HG03159 (cell line): ENCODE measurements around the gene PHTF1.
A peak's percentile ranks its signal among the peaks of the same experiment; 100 is the strongest.
"Not testable (repeated sequence)": the region's sequence is repeated elsewhere in the genome, so short reads cannot be mapped to it uniquely, and the experiment has no call there.

Experiments
- ATAC-seq: cut with Tn5 transposase; IDR thresholded peaks from one replicate; pipeline ENCODE4 v1.9.1; 2021; ENCODE audit warnings: mild to moderate bottlenecking, moderate library complexity; ENCODE audit not compliant: unreplicated experiment

Gene PHTF1

DNA sequence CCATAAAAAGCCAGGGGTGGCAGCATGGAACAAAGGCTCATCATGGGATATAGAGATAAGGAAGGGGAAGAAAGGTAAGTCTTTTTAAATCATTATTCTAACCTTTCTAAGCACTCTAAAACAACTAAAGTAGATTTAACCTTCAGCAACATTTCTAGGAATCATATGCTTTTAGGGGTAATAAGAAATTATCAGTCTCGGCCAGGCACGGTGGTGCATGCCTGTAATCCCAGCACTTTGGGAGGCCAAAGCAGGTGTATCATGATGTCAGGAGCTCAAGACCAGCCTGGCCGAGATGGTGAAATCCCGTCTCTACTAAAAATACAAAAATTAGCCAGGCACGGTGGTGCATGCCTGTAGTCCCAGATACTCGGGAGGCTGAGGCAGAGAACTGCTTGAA is 20.3 kb upstream of the PHTF1 start:
- no peak for ATAC-seq

- no peak for ATAC-seq
These were observed 18.3 kb upstream of the PHTF1 start for GRCh38 chr1:113777561-113777960.

GRCh38 chr1:113770031-113770430 is 10.7 kb upstream of the PHTF1 start:
- ATAC-seq, result no peak

- no peak for ATAC-seq
These were observed 10.3 kb upstream of the PHTF1 start for GRCh38 chr1:113769601-113769970.

GRCh38 chr1:113768916-113769600 is 9.8 kb upstream of the PHTF1 start:
- ATAC-seq, result no peak

GRCh38 chr1:113765306-113766230 is 6.3 kb upstream of the PHTF1 start:
- ATAC-seq, result no peak

- ATAC-seq, result no peak
These were observed 4.4 kb upstream of the PHTF1 start for GRCh38 chr1:113763661-113764060.

GRCh38 chr1:113761937-113762336 is 2.7 kb upstream of the PHTF1 start:
- no peak for ATAC-seq

DNA sequence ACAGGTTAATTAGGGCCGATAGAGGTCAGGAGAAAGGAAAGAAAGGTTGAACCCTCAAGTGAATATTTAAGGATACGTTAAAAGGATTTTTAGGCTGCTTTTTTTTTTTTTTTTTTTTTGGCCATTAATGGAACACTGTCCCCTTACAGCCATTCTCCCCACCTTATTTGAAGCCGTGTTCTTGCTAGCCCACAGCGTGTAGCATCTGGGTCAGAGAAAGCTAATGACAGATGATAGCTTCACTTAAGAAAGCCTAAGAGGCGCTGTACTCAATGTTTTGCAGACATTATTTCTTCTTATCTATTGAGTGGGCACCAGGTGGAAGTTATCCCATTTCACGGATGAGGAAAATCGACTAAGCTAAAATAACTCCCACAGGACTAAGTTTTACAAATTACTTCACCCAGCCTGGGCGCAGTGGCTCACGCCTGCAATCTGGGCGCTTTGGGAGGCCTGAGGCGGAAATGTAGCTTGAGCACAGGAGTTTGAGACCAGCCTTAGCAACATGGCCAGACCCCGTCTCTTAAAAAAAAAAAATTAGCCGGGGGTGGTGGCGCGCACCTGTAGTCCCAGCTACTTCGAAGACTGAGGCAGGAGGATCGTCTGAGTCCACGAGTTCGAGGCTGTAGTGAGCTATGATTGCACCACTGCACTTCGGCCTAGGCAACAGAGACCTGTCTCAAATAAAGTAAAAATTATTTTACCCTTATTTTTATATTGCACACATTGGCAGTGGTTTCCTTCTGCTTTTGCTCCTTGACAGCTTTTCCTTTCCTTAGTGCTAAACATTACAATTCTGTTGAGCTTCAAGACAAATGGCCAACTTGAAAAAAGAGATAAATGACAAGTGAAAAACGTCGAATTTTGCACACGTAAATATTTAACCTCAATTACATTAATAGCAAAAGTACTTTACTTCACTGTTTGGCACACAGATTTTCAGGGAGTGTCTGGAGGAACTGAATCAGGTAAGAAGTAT is 1.1 kb upstream of the PHTF1 start:
- no peak for ATAC-seq

GRCh38 chr1:113758631-113759332 is 504 bp downstream of the PHTF1 start:
- peak; percentile 50 for ATAC-seq

DNA sequence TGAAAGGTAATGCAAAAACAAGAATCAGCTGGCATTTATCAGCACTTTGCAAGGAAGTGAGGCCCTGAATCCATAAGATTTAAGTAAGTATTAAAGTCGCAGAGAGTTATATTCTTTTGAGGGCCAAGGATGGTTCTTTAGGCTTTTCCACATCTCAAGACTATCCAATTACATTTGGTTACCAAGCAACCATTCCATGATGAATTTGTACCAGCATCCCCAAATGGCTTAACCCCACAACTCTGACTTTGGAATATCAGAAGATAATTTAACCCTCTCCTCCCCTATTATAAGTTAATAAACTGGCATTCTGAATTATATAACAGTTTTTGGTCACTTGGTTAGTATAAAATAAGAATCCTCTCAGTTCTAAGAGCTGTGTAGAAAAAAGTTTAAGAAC is 2.8 kb downstream of the PHTF1 start:
- no peak for ATAC-seq

DNA sequence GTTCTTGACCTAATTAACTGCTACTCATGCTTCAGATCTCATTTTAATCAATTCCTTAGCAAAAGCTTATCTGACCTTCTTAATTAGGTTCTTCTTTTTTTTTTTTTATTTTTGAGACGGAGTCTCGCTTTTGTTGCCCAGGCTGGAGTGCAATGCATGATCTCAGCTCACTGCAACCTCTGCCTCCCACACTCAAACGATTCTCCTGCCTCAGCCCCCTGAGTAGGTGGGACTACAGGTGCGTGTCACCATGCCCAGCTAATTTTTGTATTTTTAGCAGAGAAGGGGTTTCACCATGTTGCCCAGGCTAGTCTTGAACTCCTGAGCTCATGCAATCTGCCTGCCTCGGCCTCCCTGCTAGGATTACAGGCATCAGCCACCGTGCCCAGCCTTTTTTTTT is 6.0 kb downstream of the PHTF1 start:
- ATAC-seq, result not testable (repeated sequence)

DNA sequence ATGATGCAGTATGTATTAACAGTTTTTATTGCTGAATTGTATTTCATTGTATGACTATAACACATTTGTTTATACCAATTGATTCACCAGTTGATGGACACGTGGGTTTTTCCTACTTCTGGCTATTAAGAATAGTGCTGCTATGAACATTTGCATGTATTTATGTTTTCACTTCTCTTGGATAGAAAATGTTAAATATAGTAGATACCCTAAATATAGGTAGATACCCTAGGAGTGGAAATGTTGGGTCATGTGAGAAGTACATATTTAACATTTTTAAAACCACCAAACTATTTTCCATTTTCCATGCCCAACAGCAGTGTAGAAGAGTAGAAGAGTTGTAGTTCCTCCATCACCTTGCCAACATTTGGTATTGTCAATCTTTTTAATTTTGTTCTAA is 7.8 kb downstream of the PHTF1 start:
- ATAC-seq, result no peak

DNA sequence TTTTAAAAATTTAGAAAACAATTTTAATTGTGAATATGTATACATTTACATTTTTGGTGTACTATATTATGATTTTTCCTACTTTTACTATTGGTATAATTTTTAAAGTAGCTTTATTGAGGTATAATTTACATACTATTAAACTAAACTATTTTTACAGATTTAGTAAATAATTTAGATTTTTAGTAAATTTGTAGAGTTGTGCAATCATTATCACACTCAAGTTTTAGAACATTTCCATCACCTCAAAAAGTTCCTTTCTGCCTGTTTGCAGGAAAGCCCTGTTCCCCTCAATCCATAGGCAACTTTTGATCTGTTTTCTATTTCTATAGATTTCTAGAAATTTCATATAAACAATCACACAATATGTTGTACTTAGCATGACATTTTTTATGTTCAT is 8.2 kb downstream of the PHTF1 start:
- ATAC-seq, result no peak

GRCh38 chr1:113749402-113749801 is 9.9 kb downstream of the PHTF1 start:
- no peak for ATAC-seq

DNA sequence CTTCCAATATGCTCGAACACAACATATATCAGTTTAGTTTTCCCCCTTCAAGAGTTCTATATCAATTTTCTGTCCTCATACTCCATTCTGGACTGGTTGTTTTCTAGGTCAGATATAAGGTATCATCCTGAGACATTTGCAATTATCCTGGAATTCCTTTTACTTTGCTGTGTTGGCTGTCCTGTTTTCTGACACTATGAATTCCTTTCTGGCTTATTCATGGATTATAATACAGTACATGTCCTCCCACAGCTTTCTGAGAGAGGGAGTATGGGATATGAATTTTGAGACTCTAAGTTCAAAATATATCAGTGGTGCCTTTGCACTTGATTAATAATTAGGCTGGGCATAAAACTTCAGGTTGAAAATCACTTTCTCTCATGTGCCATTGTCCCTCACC is 11.9 kb downstream of the PHTF1 start:
- no peak for ATAC-seq

DNA sequence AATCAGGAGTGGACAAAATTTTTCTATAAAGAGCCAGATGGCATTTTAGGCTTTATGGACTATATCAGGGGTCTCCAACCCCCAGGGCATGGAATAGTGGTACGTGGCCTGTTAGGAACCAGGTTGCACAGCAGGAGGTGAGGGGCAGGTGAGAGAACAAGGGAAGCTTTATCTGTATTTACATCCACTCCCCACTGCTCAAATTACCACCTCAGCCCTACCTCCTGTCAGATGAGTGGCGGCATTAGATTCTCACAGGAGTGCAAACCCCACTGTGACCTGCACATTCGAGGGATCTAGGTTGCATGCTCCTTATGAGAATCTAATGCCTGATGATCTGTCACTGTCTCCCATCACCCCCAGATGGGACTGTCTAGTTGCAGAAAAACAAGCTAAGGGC is 13.9 kb downstream of the PHTF1 start:
- no peak for ATAC-seq

DNA sequence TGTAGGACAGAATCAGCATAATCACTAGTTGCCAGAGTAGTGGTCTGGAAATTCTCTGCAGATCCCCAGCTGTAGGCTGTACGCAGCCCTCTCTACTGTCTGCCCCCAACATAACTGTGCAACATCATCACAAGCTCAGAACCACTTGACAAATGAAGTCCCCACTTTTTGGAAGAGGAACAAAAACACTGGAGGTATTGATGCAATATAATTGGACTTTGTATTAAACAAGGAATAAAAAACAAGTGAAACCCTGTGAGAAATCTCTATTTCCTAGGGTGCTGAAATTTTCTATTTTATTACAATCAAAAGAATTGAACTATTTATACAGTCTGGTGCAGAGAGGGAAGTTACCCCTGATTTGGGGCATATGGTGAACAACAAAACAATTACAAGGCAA is 15.2 kb downstream of the PHTF1 start:
- no peak for ATAC-seq

GRCh38 chr1:113742515-113742914 is 16.8 kb downstream of the PHTF1 start:
- no peak for ATAC-seq

- no peak for ATAC-seq
These were observed 24.8 kb downstream of the PHTF1 start for GRCh38 chr1:113734357-113735055.
